Measurements from ENCODE around the gene PDIA5. TPM values are rescaled to one million over a fixed set of nuclear protein-coding genes. Genes with fewer than 3 reads are reported as not detected.

Gene PDIA5
- total RNA-seq, 1 donor from 2014 or later, result 33.6 TPM

- Histone ChIP-seq H3K4me3 (no peak overlapping the region), H3K4me1 (no peaks in the 10 kb centered on the region), H3K27me3 (no peaks in the 10 kb centered on the region), H3K27ac (no peak overlapping the region), H3K36me3 (peaks cover 49% of the 10 kb centered on the region), H3K9me3 (no peaks in the 10 kb centered on the region)
- no peak for TF ChIP-seq CTCF (IDR thresholded peaks at IDR 0.05)
- intact Hi-C loops (cut with DNase I), result no loop called here
- no peak for ATAC-seq
- no peak for DNase-seq
These were observed 62.3 kb downstream of the PDIA5 start for GRCh38 chr3:123129092-123129491.

GRCh38 chr3:123129532-123129931, 62.7 kb downstream of the PDIA5 start:
- peaks cover 49% of the 10 kb centered on the region for H3K36me3 ChIP-seq
- no peak overlapping the region for H3K27ac ChIP-seq
- intact Hi-C loops (cut with DNase I), result no loop called here

GRCh38 chr3:123130079-123130750, 63.4 kb downstream of the PDIA5 start:
- no peak for DNase-seq
- no peaks in the 10 kb centered on the region for H3K27me3 ChIP-seq
- TF ChIP-seq CTCF (IDR thresholded peaks at IDR 0.05), result no peak
- intact Hi-C loops (cut with DNase I), result no loop called here
- H3K36me3 ChIP-seq, result peaks cover 45% of the 10 kb centered on the region
- H3K4me1 ChIP-seq, result no peaks in the 10 kb centered on the region
- no peaks in the 10 kb centered on the region for H3K9me3 ChIP-seq
- H3K4me3 ChIP-seq, result no peak overlapping the region
- peak; percentile 8 for ATAC-seq
- no peak overlapping the region for H3K27ac ChIP-seq

More at GRCh38 chr3:123129532-123129931, 62.7 kb downstream of the PDIA5 start:
- no peaks in the 10 kb centered on the region for H3K27me3 ChIP-seq
- no peak for TF ChIP-seq CTCF (IDR thresholded peaks at IDR 0.05)
- no peaks in the 10 kb centered on the region for H3K4me1 ChIP-seq
- DNase-seq (no peak), ATAC-seq (no peak)
- no peak overlapping the region for H3K4me3 ChIP-seq
- H3K9me3 ChIP-seq, result no peaks in the 10 kb centered on the region

- Histone ChIP-seq H3K4me1 (no peaks in the 10 kb centered on the region), H3K36me3 (peaks cover 29% of the 10 kb centered on the region), H3K4me3 (no peak overlapping the region), H3K27me3 (no peaks in the 10 kb centered on the region), H3K9me3 (no peaks in the 10 kb centered on the region), H3K27ac (no peak overlapping the region)
- no peak for TF ChIP-seq CTCF (IDR thresholded peaks at IDR 0.05)
- ATAC-seq (no peak), DNase-seq (no peak)
- intact Hi-C loops (cut with DNase I), result no loop called here
These were observed 67.8 kb downstream of the PDIA5 start for GRCh38 chr3:123134671-123135070.

- ATAC-seq (no peak), DNase-seq (no peak)
- TF ChIP-seq CTCF (IDR thresholded peaks at IDR 0.05), result no peak
- no peaks in the 10 kb centered on the region for H3K4me1 ChIP-seq
- H3K27me3 ChIP-seq, result no peaks in the 10 kb centered on the region
- no peak overlapping the region for H3K4me3 ChIP-seq
- no peaks in the 10 kb centered on the region for H3K9me3 ChIP-seq
- peaks cover 24% of the 10 kb centered on the region for H3K36me3 ChIP-seq
- H3K27ac ChIP-seq, result no peak overlapping the region
- intact Hi-C loops (cut with DNase I), result no loop called here
These were observed 70.2 kb downstream of the PDIA5 start for GRCh38 chr3:123137001-123137400.

Measured in upper lobe of right lung (tissue), 1 donor.